SU-DHL-6 (cell line): ENCODE results near the gene SLC48A1.

ENCODE experiments used
- CTCF ChIP-seq: fragments of 200-600 bp; sonication (generic); IDR thresholded peaks from one replicate; pipeline ENCODE4 v1.5.1; 2017; ENCODE audit warnings: antibody characterized with exemption, mild to moderate bottlenecking, low read length, moderate library complexity; ENCODE audit not compliant: insufficient read depth, poor library complexity, severe bottlenecking
- EZH2phosphoT487 ChIP-seq: fragments of 200-600 bp; sonication (generic), shearing (Covaris generic); conservative IDR thresholded peaks from 2 replicates; pipeline ENCODE4 v1.6.1; 2018; ENCODE audit warnings: mild to moderate bottlenecking, antibody characterized with exemption, low read length, moderate library complexity, mixed read lengths

GRCh38 chr12:47748507-47748828 is 24.6 kb upstream of the SLC48A1 start:
- TF ChIP-seq EZH2phosphoT487: no peak
- TF ChIP-seq CTCF: no peak
